Measurements from ENCODE around the gene IGF1. TPM values are rescaled to one million over a fixed set of nuclear protein-coding genes. Genes with fewer than 3 reads are reported as not detected.

The IGF1 gene
- total and polyA plus RNA-seq, 10 of the 15 experiments (the other 5 are each of a cell fraction or from before 2014, with no cell fraction given): 2.4 to 9.2 (median 3.5) TPM

- H3K27me3 ChIP-seq (replicated peaks in 1 of 2; ENCODE audit: control insufficient read depth in 2 of 2, insufficient read depth in 2 of 2, low read length in 1 of 2): no peaks in the 10 kb centered on the region
- DNase-seq (ENCODE audit: low read depth, low spot score) (peak; percentile 62), ATAC-seq (peak; percentile 54), FAIRE-seq (peak; percentile 7)
- H3K79me2 ChIP-seq (ENCODE audit: control insufficient read depth, insufficient read depth, low read length): peaks cover 7% of the 10 kb centered on the region
- peaks cover 53% of the 10 kb centered on the region for H3K4me1 ChIP-seq (ENCODE audit: control insufficient read depth, insufficient read depth, low read length)
- H3K9ac ChIP-seq (ENCODE audit: control insufficient read depth, insufficient read depth, low read length): peak overlapping the region; percentile 61
- RAD21 ChIA-PET (ENCODE audit: unreplicated experiment): interaction anchor here (0.8 to 3.1 kb wide), 28 partner anchors 9 to 706 kb away, joined by 3 to 19 read pairs (median 3); no protein-coding TSS in a partner anchor
- H3K4me3 ChIP-seq: peak overlapping the region; percentile 59
- WGBS (ENCODE audit: insufficient coverage, insufficient replicate concordance, low lambda C conversion rate, missing lambda C conversion rate): 33% methylated on average over 11 of the region's 11 CpGs
- peak overlapping the region; percentile 78 for H3K27ac ChIP-seq (ENCODE audit: control insufficient read depth, insufficient read depth)
- no peaks in the 10 kb centered on the region for H4K20me1 ChIP-seq (ENCODE audit: control insufficient read depth, insufficient read depth)
- POLR2A ChIA-PET: interaction anchor here (0.8 to 1.4 kb wide), 5 partner anchors 31 to 548 kb away, joined by 3 to 4 read pairs (median 3); no protein-coding TSS in a partner anchor
- peak overlapping the region; percentile 55 for H2AFZ ChIP-seq (ENCODE audit: control insufficient read depth, low read depth, low read length)
- no peaks in the 10 kb centered on the region for H3K36me3 ChIP-seq (ENCODE audit: control insufficient read depth in 2 of 2, insufficient read depth in 2 of 2, low read length in 1 of 2)
- peaks cover 3% of the 10 kb centered on the region for H3K9me3 ChIP-seq (replicated peaks; ENCODE audit: control insufficient read depth, insufficient read depth, low read length)
- intact Hi-C loops (cut with micrococcal nuclease; ENCODE audit: unreplicated experiment): no loop called here
- no TSS peak for BruUV-seq (replicated peaks)
- CTCF ChIA-PET: interaction anchor here (0.6 to 1.9 kb wide), 15 partner anchors 8 to 543 kb away, joined by 3 to 6 read pairs (median 4); no protein-coding TSS in a partner anchor
- SMC1A ChIA-PET (ENCODE audit: uncharacterized antibody, unreplicated experiment): interaction anchor here (0.6 to 2.1 kb wide), 20 partner anchors 9 to 980 kb away, joined by 3 to 13 read pairs (median 3); no protein-coding TSS in a partner anchor
- in situ Hi-C loops (cut with MboI): no loop called here
- H3K4me2 ChIP-seq (ENCODE audit: control insufficient read depth, insufficient read depth): peak overlapping the region; percentile 92
- TF ChIP-seq MTA3 (IDR thresholded peaks at IDR 0.05; ENCODE audit: borderline replicate concordance, low read length) (peak; percentile 62; the same call in 1 of the 2 replicates), ZNF384 (IDR thresholded peaks at IDR 0.05; ENCODE audit: borderline replicate concordance, low read depth, low read length) (peak; percentile 63; the same call in 1 of the 2 replicates), GABPA (IDR thresholded peaks at IDR 0.05; ENCODE audit: low read depth) (no peak), HDGF (IDR thresholded peaks at IDR 0.05) (no peak), SMC3 (IDR thresholded peaks at IDR 0.05; ENCODE audit: borderline replicate concordance, low read length) (no peak), BMI1 (IDR thresholded peaks at IDR 0.05; ENCODE audit: borderline replicate concordance) (0 out of 2 replicates have a peak, but pooled peaks have one; percentile 3), STAT3 (IDR thresholded peaks at IDR 0.05; ENCODE audit: low read depth, low read length) (no peak), NFIC (IDR thresholded peaks at IDR 0.05; ENCODE audit: low read depth, low read length) (peak; percentile 74), ASH2L (IDR thresholded peaks at IDR 0.05; ENCODE audit: borderline replicate concordance, low read depth) (no peak), ATF7 (IDR thresholded peaks at IDR 0.05; ENCODE audit: low read depth) (peak; percentile 99), CHD4 (IDR thresholded peaks at IDR 0.05) (no peak), IKZF1 (conservative IDR thresholded peaks at IDR 0.05) (0 out of 2 replicates have a peak, but pooled peaks have one; percentile 28), FOXM1 (IDR thresholded peaks at IDR 0.05; ENCODE audit: low read depth, low read length) (no peak), SMARCA5 (IDR thresholded peaks at IDR 0.05) (peak; percentile 40; the same call in 1 of the 2 replicates), JUNB (IDR thresholded peaks at IDR 0.05) (no peak)
- TF ChIP-seq, protein P1, sequence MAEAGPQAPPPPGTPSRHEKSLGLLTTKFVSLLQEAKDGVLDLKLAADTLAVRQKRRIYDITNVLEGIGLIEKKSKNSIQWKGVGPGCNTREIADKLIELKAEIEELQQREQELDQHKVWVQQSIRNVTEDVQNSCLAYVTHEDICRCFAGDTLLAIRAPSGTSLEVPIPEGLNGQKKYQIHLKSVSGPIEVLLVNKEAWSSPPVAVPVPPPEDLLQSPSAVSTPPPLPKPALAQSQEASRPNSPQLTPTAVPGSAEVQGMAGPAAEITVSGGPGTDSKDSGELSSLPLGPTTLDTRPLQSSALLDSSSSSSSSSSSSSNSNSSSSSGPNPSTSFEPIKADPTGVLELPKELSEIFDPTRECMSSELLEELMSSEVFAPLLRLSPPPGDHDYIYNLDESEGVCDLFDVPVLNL (IDR thresholded peaks at IDR 0.05; ENCODE audit: low read depth, low read length): no peak
- TF ChIP-seq, protein P2, sequence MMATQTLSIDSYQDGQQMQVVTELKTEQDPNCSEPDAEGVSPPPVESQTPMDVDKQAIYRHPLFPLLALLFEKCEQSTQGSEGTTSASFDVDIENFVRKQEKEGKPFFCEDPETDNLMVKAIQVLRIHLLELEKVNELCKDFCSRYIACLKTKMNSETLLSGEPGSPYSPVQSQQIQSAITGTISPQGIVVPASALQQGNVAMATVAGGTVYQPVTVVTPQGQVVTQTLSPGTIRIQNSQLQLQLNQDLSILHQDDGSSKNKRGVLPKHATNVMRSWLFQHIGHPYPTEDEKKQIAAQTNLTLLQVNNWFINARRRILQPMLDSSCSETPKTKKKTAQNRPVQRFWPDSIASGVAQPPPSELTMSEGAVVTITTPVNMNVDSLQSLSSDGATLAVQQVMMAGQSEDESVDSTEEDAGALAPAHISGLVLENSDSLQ (IDR thresholded peaks at IDR 0.05): peak; percentile 45; the same call in 1 of the 2 replicates
- TF ChIP-seq, protein P3, sequence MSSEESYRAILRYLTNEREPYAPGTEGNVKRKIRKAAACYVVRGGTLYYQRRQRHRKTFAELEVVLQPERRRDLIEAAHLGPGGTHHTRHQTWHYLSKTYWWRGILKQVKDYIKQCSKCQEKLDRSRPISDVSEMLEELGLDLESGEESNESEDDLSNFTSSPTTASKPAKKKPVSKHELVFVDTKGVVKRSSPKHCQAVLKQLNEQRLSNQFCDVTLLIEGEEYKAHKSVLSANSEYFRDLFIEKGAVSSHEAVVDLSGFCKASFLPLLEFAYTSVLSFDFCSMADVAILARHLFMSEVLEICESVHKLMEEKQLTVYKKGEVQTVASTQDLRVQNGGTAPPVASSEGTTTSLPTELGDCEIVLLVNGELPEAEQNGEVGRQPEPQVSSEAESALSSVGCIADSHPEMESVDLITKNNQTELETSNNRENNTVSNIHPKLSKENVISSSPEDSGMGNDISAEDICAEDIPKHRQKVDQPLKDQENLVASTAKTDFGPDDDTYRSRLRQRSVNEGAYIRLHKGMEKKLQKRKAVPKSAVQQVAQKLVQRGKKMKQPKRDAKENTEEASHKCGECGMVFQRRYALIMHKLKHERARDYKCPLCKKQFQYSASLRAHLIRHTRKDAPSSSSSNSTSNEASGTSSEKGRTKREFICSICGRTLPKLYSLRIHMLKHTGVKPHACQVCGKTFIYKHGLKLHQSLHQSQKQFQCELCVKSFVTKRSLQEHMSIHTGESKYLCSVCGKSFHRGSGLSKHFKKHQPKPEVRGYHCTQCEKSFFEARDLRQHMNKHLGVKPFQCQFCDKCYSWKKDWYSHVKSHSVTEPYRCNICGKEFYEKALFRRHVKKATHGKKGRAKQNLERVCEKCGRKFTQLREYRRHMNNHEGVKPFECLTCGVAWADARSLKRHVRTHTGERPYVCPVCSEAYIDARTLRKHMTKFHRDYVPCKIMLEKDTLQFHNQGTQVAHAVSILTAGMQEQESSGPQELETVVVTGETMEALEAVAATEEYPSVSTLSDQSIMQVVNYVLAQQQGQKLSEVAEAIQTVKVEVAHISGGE (CRISPR knock-in tag; IDR thresholded peaks at IDR 0.05): no peak
These were observed 1.1 kb downstream of the IGF1 start for GRCh38 chr12:102479099-102479885.
